ENCODE measurements around the gene IL17D. TPM values are rescaled to one million over a fixed set of nuclear protein-coding genes. Genes with fewer than 3 reads are reported as not detected.

Gene IL17D
- total and polyA plus RNA-seq, 2 donors (not counting 3 experiments of a cell fraction or from before 2014, with no cell fraction given): 4.0 to 6.1 TPM

DNA sequence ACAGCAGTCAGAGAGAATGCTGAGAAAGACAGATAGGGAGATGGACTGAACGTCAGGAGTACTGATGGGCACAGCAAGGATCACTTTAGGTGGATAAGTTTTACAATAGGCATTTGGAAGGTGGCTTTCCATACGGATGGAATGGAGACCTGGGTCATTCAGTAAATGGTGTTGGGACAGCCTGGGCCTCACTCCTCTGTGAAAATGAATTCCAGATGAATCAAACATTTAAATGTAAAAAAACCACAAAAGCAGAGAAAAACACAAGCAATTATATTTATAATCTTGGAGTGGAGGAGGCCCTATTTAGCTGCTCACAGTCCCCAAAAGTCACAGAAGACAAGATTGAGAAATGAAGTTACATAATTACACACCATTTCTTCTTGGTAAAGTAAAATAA lies 4.7 kb downstream of the IL17D start:
- Histone ChIP-seq H3K27ac (ENCODE audit: insufficient read depth, low read depth, low read length) (peak overlapping the region; percentile 7), H3K79me2 (ENCODE audit: control insufficient read depth, insufficient read depth, low read length) (no peaks in the 10 kb centered on the region), H3K4me2 (ENCODE audit: insufficient read depth, low read length) (no peak overlapping the region), H4K20me1 (replicated peaks; ENCODE audit: control insufficient read depth, extremely low read depth, insufficient read depth, low read length) (no peaks in the 10 kb centered on the region), H3K27me3 (ENCODE audit: control insufficient read depth in 2 of 2, insufficient read depth in 2 of 2, low read length in 2 of 2) (no peaks in the 10 kb centered on the region), H3K4me3 (replicated peaks in 1 of 3; ENCODE audit: insufficient read depth in 1 of 3, low read depth in 1 of 3, low read length in 3 of 3) (no peak overlapping the region), H3K9ac (replicated peaks; ENCODE audit: extremely low read depth, insufficient read depth, low read length) (no peak overlapping the region), H3K9me3 (replicated peaks; ENCODE audit: control insufficient read depth, insufficient read depth, low read length) (no peaks in the 10 kb centered on the region), H3K36me3 (ENCODE audit: control insufficient read depth in 2 of 2, extremely low read depth in 1 of 2, insufficient read depth in 2 of 2, low read length in 2 of 2) (no peaks in the 10 kb centered on the region), H3K9me1 (replicated peaks; ENCODE audit: control insufficient read depth, extremely low read depth, insufficient read depth, low read length) (no peaks in the 10 kb centered on the region), H3K4me1 (ENCODE audit: control insufficient read depth, extremely low read depth, insufficient read depth, low read length) (peaks cover 16% of the 10 kb centered on the region), H2AFZ (ENCODE audit: low read depth, low read length) (no peak overlapping the region)
- POLR2A ChIA-PET: interaction anchor here (0.6 to 0.9 kb wide), 2 partner anchors 121 to 183 kb away, joined by 3 read pairs; partner anchors contain the start of gene CRYL1
- no peak for DNase-seq (ENCODE audit: low read depth, low spot score)
- dilution Hi-C loops (cut with MboI; ENCODE audit: extremely low pct_ligation_motif_present, low sequenced_read_pairs): no loop called here
- BruUV-seq (replicated peaks): TSS peak; percentile 48
- CTCF ChIA-PET: interaction anchor here (0.7 to 9.5 kb wide), 11 partner anchors 14 to 217 kb away, joined by 3 to 92 read pairs (median 7); no protein-coding TSS in a partner anchor
- TF ChIP-seq EZH2 (IDR thresholded peaks at IDR 0.05; ENCODE audit: borderline replicate concordance, low read depth, low read length, severe bottlenecking) (no peak), POLR2AphosphoS5 (IDR thresholded peaks at IDR 0.05; ENCODE audit: insufficient read depth, low read depth, low read length) (no peak), FOS (IDR thresholded peaks at IDR 0.05; ENCODE audit: borderline replicate concordance, insufficient read depth, low read length) (no peak), GATA2 (IDR thresholded peaks at IDR 0.05; ENCODE audit: insufficient read depth, insufficient read length, low read depth, low read length) (no peak)
- TF ChIP-seq, protein P1, sequence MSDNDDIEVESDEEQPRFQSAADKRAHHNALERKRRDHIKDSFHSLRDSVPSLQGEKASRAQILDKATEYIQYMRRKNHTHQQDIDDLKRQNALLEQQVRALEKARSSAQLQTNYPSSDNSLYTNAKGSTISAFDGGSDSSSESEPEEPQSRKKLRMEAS (IDR thresholded peaks at IDR 0.05; ENCODE audit: insufficient read depth, insufficient read length): no peak
- intact Hi-C loops (cut with micrococcal nuclease): loop anchor here (10.0 kb wide), 1 partner anchor 183 kb away; the partner anchor contains the start of gene CRYL1
- no peak for FAIRE-seq

DNA sequence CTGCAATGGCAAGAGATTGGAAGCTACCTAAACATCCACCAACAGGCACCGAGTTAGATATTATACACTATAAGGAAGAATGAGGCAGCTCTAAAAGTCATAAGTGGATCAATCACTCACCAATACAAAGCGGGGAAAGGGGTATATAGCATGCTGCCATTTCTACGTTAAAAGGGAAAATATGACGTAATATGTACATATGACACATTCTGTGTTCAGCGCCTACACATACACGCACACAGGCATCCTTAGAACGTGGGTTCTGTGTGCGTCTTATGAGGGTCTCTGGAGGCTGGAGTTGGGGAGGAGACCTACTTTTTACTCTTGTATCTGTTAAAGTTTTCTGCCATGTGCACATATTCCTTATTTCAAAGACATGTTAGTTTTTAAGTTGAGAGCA lies 5.9 kb downstream of the IL17D start:
- Histone ChIP-seq H3K4me1 (ENCODE audit: control insufficient read depth, extremely low read depth, insufficient read depth, low read length) (peaks cover 27% of the 10 kb centered on the region), H3K9me1 (replicated peaks; ENCODE audit: control insufficient read depth, extremely low read depth, insufficient read depth, low read length) (no peaks in the 10 kb centered on the region), H3K4me3 (replicated peaks in 1 of 3; ENCODE audit: insufficient read depth in 1 of 3, low read depth in 1 of 3, low read length in 3 of 3) (no peak overlapping the region), H3K4me2 (ENCODE audit: insufficient read depth, low read length) (no peak overlapping the region), H3K9me3 (replicated peaks; ENCODE audit: control insufficient read depth, insufficient read depth, low read length) (no peaks in the 10 kb centered on the region), H3K36me3 (ENCODE audit: control insufficient read depth in 2 of 2, extremely low read depth in 1 of 2, insufficient read depth in 2 of 2, low read length in 2 of 2) (no peaks in the 10 kb centered on the region), H3K27me3 (ENCODE audit: control insufficient read depth in 2 of 2, insufficient read depth in 2 of 2, low read length in 2 of 2) (no peaks in the 10 kb centered on the region), H2AFZ (ENCODE audit: low read depth, low read length) (no peak overlapping the region), H4K20me1 (replicated peaks; ENCODE audit: control insufficient read depth, extremely low read depth, insufficient read depth, low read length) (no peaks in the 10 kb centered on the region), H3K9ac (replicated peaks; ENCODE audit: extremely low read depth, insufficient read depth, low read length) (no peak overlapping the region), H3K79me2 (ENCODE audit: control insufficient read depth, insufficient read depth, low read length) (no peaks in the 10 kb centered on the region), H3K27ac (ENCODE audit: insufficient read depth, low read depth, low read length) (peak overlapping the region; percentile 61)
- ChIA-PET POLR2A (interaction anchor here (0.5 kb wide), 1 partner anchor 141 kb away, joined by 4 read pairs; no protein-coding TSS in a partner anchor), CTCF (interaction anchor here (0.9 to 9.5 kb wide), 11 partner anchors 11 to 215 kb away, joined by 3 to 92 read pairs (median 12); no protein-coding TSS in a partner anchor)
- dilution Hi-C loops (cut with MboI; ENCODE audit: extremely low pct_ligation_motif_present, low sequenced_read_pairs) (no loop called here), intact Hi-C loops (cut with micrococcal nuclease) (loop anchor here (10.0 kb wide), 1 partner anchor 185 kb away; the partner anchor contains the start of gene CRYL1)
- FAIRE-seq: no peak
- DNase-seq (ENCODE audit: low read depth, low spot score): no peak
- TF ChIP-seq, protein P1 (IDR thresholded peaks at IDR 0.05; ENCODE audit: insufficient read depth, insufficient read length): no peak
- TF ChIP-seq MYC (IDR thresholded peaks at IDR 0.05; ENCODE audit: low read depth, low read length): no peak
- no peak for TF ChIP-seq POLR2AphosphoS5 (IDR thresholded peaks at IDR 0.05; ENCODE audit: insufficient read depth, low read depth, low read length)
- TF ChIP-seq POLR2A (IDR thresholded peaks at IDR 0.05; ENCODE audit: low read depth, low read length): no peak
- no peak for TF ChIP-seq JUN (IDR thresholded peaks at IDR 0.05; ENCODE audit: borderline replicate concordance, insufficient read depth, insufficient read length, low read depth)
- TF ChIP-seq EZH2 (IDR thresholded peaks at IDR 0.05; ENCODE audit: borderline replicate concordance, low read depth, low read length, severe bottlenecking): no peak
- TF ChIP-seq GATA2 (IDR thresholded peaks at IDR 0.05; ENCODE audit: insufficient read depth, insufficient read length, low read depth, low read length): no peak
- TF ChIP-seq, protein P2, sequence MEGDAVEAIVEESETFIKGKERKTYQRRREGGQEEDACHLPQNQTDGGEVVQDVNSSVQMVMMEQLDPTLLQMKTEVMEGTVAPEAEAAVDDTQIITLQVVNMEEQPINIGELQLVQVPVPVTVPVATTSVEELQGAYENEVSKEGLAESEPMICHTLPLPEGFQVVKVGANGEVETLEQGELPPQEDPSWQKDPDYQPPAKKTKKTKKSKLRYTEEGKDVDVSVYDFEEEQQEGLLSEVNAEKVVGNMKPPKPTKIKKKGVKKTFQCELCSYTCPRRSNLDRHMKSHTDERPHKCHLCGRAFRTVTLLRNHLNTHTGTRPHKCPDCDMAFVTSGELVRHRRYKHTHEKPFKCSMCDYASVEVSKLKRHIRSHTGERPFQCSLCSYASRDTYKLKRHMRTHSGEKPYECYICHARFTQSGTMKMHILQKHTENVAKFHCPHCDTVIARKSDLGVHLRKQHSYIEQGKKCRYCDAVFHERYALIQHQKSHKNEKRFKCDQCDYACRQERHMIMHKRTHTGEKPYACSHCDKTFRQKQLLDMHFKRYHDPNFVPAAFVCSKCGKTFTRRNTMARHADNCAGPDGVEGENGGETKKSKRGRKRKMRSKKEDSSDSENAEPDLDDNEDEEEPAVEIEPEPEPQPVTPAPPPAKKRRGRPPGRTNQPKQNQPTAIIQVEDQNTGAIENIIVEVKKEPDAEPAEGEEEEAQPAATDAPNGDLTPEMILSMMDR (IDR thresholded peaks at IDR 0.05; ENCODE audit: extremely low read depth in 1 of 2, insufficient read depth in 1 of 2, low read depth in 1 of 2, low read length in 2 of 2): no peak
- no peak for TF ChIP-seq FOS (IDR thresholded peaks at IDR 0.05; ENCODE audit: borderline replicate concordance, insufficient read depth, low read length)
- BruUV-seq (replicated peaks): no TSS peak
